HG03342 (cell line): ENCODE data around the gene CCL21.

ENCODE experiments used
- ATAC-seq: cut with Tn5 transposase; IDR thresholded peaks from one replicate; pipeline ENCODE4 v1.9.1; 2021; ENCODE audit warnings: mild to moderate bottlenecking, moderate library complexity; ENCODE audit not compliant: unreplicated experiment

CCL21 gene

DNA sequence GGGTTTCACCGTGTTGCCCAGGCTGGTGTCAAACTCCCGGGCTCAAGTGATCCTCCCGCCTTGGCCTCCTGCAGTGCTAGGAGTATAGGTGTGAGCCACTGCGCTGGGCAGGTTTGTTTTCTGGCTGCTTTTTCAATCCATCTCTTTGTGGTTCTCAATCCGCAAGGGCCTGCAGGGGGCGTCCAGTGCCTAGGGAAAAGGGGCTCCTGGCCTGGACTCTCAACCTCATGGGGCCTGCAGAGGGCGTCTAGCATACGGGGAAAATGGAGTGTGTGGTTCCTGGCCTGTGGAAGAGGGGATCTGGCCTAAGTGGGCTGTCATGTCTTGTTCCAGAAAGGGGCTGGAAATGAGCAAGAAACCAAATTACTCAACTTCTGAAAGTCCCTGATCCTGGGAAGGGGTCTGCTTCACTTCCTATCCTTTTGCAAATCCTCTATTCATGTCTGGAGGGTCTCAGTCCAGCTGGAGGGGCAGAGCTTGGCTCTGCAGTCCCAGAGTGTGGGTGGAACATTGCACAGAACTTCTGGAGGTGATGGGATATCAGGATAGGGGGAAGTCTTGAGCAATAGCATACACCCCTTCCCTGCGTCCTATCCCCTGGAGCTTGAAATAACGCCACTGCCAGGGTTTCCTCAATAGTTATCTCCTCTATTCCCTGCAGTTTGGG, 34.8 kb downstream of the CCL21 start:
- ATAC-seq, result no peak

GRCh38 chr9:34674440-34674839, 35.5 kb downstream of the CCL21 start:
- no peak for ATAC-seq

- ATAC-seq, result no peak
Observed at GRCh38 chr9:34671307-34671706, 38.6 kb downstream of the CCL21 start.

DNA sequence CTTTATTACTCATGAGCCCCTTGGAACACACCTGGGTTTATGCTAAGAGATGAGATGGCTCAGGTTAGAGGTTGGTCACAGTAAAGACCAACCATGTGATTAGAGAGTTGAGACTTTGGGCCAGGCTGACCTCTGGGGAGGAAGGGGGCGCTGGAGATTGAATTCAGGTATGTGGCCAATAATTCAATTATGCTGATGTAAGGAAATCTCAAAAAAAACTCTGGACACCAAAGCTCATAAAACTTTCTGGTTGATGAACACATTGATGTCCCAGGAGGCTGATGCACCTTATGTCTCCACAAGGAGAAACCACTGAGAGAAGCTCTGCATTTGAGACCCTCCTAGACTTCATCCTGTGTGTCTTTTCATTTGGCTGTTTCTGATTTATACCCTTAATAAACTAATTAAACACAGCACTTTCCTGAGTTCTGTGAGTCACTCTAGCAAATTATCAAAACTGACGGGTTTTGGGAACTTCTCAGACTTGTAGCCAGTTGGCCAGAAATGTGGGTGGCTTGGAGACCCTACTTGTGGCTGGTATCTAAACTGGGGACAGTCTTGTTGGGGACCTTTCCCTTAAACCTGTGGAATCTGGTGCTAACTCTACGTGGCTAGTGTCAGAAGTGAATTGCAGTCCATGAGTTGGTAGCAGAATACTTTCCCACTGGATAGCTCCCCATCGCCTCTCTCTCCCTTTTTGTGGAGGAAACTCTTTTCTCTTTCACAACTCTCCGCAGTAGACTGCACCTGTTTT, 40.0 kb downstream of the CCL21 start:
- ATAC-seq, result no peak

DNA sequence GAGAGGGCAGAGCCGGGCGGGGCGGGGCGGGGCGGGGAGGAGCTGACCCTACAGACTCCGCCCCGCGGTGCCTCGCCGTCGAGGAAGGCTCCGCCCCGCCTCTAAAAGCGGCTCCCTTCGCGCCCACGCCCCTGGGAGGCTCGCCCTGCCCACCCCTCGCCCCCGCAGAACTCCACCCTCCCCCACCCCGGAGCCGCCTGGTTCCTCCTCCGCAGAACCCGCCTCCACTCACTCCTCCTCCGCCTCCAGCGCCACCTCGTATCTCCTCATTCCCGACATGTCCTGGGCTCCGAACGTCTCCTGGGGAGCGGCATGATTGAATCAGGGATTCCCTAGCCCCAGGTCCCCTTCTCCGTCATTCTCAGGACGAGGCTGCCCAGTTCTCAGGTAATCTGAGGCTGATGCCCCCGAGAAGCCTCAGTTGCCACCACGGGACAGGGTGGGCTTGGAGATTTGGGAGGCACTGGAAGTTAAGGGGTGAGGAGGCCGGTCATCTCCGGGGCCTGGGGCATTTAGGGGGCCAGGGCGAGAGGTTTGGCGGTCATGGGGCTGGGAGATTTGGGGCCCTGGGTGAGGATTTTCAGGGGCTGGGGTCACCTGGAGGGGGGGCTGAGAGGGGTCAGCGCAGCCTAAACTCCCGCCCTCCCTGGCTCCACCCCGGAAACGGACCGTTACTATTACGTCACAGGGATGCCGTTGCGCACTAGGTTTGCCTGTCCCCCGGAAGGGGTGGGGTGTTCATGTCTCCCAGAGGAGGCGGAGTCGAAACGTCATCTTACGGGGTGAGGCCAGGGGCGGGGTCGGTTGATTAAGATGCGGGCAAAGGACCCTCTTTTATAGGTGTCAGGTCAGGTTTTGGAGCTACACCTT, 44.3 kb downstream of the CCL21 start:
- ATAC-seq, result peak; percentile 71

DNA sequence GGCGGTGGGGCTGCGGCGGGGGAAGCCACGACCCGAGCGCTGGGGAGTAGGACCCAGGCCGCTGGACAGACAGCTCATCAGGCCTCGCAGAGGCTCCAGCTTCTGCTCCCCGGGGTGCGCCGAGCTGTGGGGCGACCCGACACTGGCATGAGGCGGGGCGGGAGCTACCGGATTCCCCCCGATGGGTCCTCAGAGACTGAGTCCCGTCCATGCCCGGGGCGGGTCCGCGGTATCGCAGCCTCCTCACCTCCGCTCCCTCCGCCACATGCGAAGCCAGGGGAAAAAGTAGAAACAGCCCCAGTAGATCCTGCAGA, 44.9 kb downstream of the CCL21 start:
- no peak for ATAC-seq

- peak; percentile 62 for ATAC-seq
Observed at GRCh38 chr9:34664281-34665066, 45.5 kb downstream of the CCL21 start.

DNA sequence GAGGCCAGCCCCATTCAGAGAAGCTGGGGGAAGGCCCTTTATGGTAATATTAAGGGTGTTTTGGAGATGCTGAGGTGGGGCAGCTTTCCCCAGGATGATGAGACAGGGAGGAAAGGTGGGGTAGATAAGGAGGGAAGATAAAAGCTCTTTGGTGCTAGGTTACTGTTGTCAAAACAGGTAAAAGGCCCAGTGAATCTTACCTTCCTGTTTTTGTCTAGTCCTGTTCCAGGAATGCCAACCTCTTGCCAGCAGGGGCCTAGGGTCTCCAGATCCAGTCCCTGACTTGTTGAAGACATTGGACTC, 46.7 kb downstream of the CCL21 start:
- no peak for ATAC-seq

DNA sequence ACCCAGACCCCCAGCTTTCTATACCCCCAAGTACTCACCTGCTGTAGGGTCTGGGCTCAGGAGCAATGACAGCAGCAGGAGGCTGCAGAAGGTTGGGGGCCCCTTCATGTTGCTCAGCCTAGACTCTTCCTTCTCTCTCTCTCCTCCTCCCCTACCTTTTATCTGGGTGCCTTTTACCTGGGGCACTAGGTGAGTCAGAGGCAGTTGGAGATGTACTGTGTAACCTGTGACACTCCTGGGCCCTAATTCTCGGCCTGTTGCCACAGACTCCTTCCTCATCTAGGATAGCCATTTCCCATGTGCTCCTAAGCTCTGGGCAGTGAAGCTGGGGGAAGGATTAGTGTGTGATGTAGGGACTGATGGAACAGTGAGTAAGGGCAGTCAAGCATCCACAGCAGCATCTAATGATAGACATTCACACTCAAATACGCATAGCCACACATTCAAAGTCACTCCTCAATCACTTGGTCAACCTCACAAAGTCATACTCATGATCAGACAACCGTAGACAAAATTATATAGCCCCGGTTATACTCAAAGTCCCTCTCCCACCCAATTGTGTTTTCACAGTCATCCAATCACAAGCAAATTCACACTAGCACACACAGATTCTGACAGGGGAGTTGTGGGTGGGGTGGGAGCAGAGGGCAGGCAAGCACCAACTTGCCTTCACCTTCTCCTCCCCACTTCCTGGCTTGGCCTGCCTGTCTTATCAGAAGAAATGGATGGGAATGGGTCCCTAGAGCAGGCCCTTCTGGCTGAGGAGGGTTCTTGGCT, 47.2 kb downstream of the CCL21 start, which contains the start of gene CCL27:
Gene CCL27 (minus strand): TSS at position 132 of the 777 bp plus-strand sequence. CDS start 24 bp downstream, at position 108.
- ATAC-seq, result no peak

- no peak for ATAC-seq
Observed at GRCh38 chr9:34659592-34660253, 50.2 kb downstream of the CCL21 start.
